Sigmoid colon (tissue), 7 donors: Measurements from ENCODE around the gene OR1N1. TPM values are rescaled to one million over a fixed set of nuclear protein-coding genes. Genes with fewer than 3 reads are reported as not detected.

Experiments used
- DNase-seq: peaks from one replicate; pipeline ENCODE4 v3.0.0-alpha.2; 2019
- H3K27ac ChIP-seq, 4 donors: fragments of 200-600 bp; sonication (generic); one replicate each; pipeline ENCODE4 v1.5.1; 2016 to 2019; ENCODE audit warnings: mild to moderate bottlenecking in 1 of 4
- H3K27me3 ChIP-seq, 3 donors: fragments of 200-600 bp; sonication (generic); one replicate each; pipeline ENCODE4 v1.5.1; 2019; ENCODE audit warnings: mild to moderate bottlenecking in 1 of 3
- H3K36me3 ChIP-seq, 4 donors: fragments of 200-600 bp; sonication (generic); one replicate each; pipeline ENCODE4 v1.5.1; 2016 to 2019
- H3K4me1 ChIP-seq, 4 donors: fragments of 200-600 bp; sonication (generic); one replicate each; pipeline ENCODE4 v1.5.1; 2017 to 2019
- H3K4me3 ChIP-seq, 4 donors: fragments of 200-600 bp; sonication (generic); one replicate each; pipeline ENCODE4 v1.5.1; 2017 to 2019; ENCODE audit warnings: mild to moderate bottlenecking in 2 of 4, moderate library complexity in 1 of 4
- H3K9me3 ChIP-seq, 4 donors: fragments of 200-600 bp in 3 of 4; sonication (generic) in 3 of 4; one replicate each; pipeline versions ENCODE4 v1.5.1 to v1.6.1; 2013 to 2019
- CTCF ChIP-seq, 4 experiments: fragments of 450-650 bp in 3 of 4; fragments of 200-600 bp in 1 of 4; IDR thresholded peaks; one replicate each; pipeline ENCODE4 v1.5.1; 2016 to 2019; ENCODE audit warnings: antibody characterized with exemption in 4 of 4, mild to moderate bottlenecking in 3 of 4, moderate library complexity in 2 of 4
- EP300 ChIP-seq, 4 donors: sonication (generic); formaldehyde crosslinking; IDR thresholded peaks; one replicate each; pipeline ENCODE4 v1.6.1; 2017; ENCODE audit warnings: antibody characterized with exemption in 4 of 4
- POLR2AphosphoS5 ChIP-seq, 4 donors: sonication (generic); formaldehyde crosslinking; IDR thresholded peaks; one replicate each; pipeline ENCODE4 v1.6.1; 2017; ENCODE audit warnings: antibody characterized with exemption in 4 of 4
- WGBS, 2 donors: extraction: QIAGEN DNeasy Blood & Tissue Kit; methylation state at CpG; one replicate each; pipeline ENCODE4 v1.1.7; 2013; 5-methylcytosine and 5-hydroxymethylcytosine counted together
- intact Hi-C: fragments of 100-400 bp; cut with DNase I; formaldehyde crosslinking; loops from one replicate; pipeline ENCODE4 v1.15.1; 2023
- polyA plus RNA-seq, 3 donors: library from polyadenylated mRNA; stranded (reverse); fragments of 200-250 nt; gene quantifications; one replicate each; pipeline ENCODE4 v1.2.3, GENCODE V29; 2013
- total RNA-seq, 4 donors: library from RNA; depleted of rRNA; stranded (reverse); fragments of >200 nt; gene quantifications; one replicate each; pipeline ENCODE4 v1.1.0, GENCODE V29; 2016
- donor health status: healthy with polysubstance abuse.
- donor health status: Bipolar disorder and iron deficiency.
- donor health status: healthy.

Gene OR1N1
- total and polyA plus RNA-seq, 7 donors, result not detected

- Histone ChIP-seq H3K9me3 (no peaks in the 10 kb centered on the region), H3K4me1 (no peaks in the 10 kb centered on the region), H3K4me3 (no peak within 1 kb of the TSS), H3K27ac (no peak within 1 kb of the TSS), H3K36me3 (no peaks in the 10 kb centered on the region), H3K27me3 (no peaks in the 10 kb centered on the region)
- WGBS, 2 donors, result 90% methylated on average over 6 of the region's 6 CpGs
- DNase-seq, result no peak
- intact Hi-C loops, result no loop called here
- no peak for TF ChIP-seq POLR2AphosphoS5 (IDR thresholded peaks at IDR 0.05)
- TF ChIP-seq CTCF (IDR thresholded peaks at IDR 0.05), result no peak
- TF ChIP-seq EP300 (IDR thresholded peaks at IDR 0.05), result no peak
Measured at GRCh38 chr9:122477826-122478225, 49.3 kb downstream of the OR1N1 start, which contains the start of gene OR1J1. TSS of gene OR1J1 (minus strand) at chr9:122477926. CDS start at chr9:122477926, 0 bp downstream.

GRCh38 chr9:122477346-122477745, 49.7 kb downstream of the OR1N1 start:
- Histone ChIP-seq H3K4me1 (peaks cover 0 to under 1% (median 0%) of the 10 kb centered on the region in 4 donors), H3K9me3 (no peaks in the 10 kb centered on the region), H3K27ac (no peak overlapping the region), H3K36me3 (no peaks in the 10 kb centered on the region), H3K4me3 (no peak overlapping the region), H3K27me3 (no peaks in the 10 kb centered on the region)
- intact Hi-C loops, result no loop called here
- 86 to 87% methylated on average over 3 of the region's 3 CpGs for WGBS, 2 donors
- no peak for DNase-seq
- TF ChIP-seq POLR2AphosphoS5 (IDR thresholded peaks at IDR 0.05) (no peak), EP300 (IDR thresholded peaks at IDR 0.05) (no peak), CTCF (IDR thresholded peaks at IDR 0.05) (no peak)

Other genes starting within 250 kb of the OR1N1 start
- 100 to 1,000 TPM in 2 of 4 donors, 10 to 100 TPM in 2; 72.6 to 150 (median 121) TPM for gene PTGS1, start 156.3 kb downstream of the OR1N1 start, total RNA-seq
- 10 to 100 TPM in 1 of 3 donors, 1 to 10 TPM in 2; 3.0 to 10.8 (median 4.2) TPM for gene PTGS1, start 156.3 kb downstream of the OR1N1 start, polyA plus RNA-seq
- not detected for gene OR1J1, start 49.4 kb downstream of the OR1N1 start, total RNA-seq
- not detected for gene OR1J1, start 49.4 kb downstream of the OR1N1 start, polyA plus RNA-seq
- gene OR1J2, start 16.5 kb downstream of the OR1N1 start, total RNA-seq, result under 1 TPM in 1 of 4 donors, not detected in 3; 0.68 TPM
- gene OR1J2, start 16.5 kb downstream of the OR1N1 start, polyA plus RNA-seq, result not detected
- not detected for gene OR1J4, start 8.2 kb downstream of the OR1N1 start, total RNA-seq
- not detected for gene OR1J4, start 8.2 kb downstream of the OR1N1 start, polyA plus RNA-seq
- not detected for gene OR1N2, start 25.8 kb upstream of the OR1N1 start, total RNA-seq
- gene OR1N2, start 25.8 kb upstream of the OR1N1 start, polyA plus RNA-seq, result not detected
- under 1 TPM in 1 of 4 donors, not detected in 3; 0.33 TPM for gene OR1L8, start 56.1 kb upstream of the OR1N1 start, total RNA-seq
- gene OR1L8, start 56.1 kb upstream of the OR1N1 start, polyA plus RNA-seq, result not detected
- not detected for gene OR1Q1, start 87.4 kb upstream of the OR1N1 start, total RNA-seq
- gene OR1Q1, start 87.4 kb upstream of the OR1N1 start, polyA plus RNA-seq, result not detected
- gene OR1B1, start 130.3 kb upstream of the OR1N1 start, total RNA-seq, result not detected
- not detected for gene OR1B1, start 130.3 kb upstream of the OR1N1 start, polyA plus RNA-seq
- gene OR1L1, start 134.4 kb upstream of the OR1N1 start, total RNA-seq, result not detected
- gene OR1L1, start 134.4 kb upstream of the OR1N1 start, polyA plus RNA-seq, result not detected
- gene OR1L3, start 147.8 kb upstream of the OR1N1 start, total RNA-seq, result not detected
- gene OR1L3, start 147.8 kb upstream of the OR1N1 start, polyA plus RNA-seq, result not detected
- gene OR1L4, start 196.7 kb upstream of the OR1N1 start, total RNA-seq, result not detected
- gene OR1L4, start 196.7 kb upstream of the OR1N1 start, polyA plus RNA-seq, result not detected
- not detected for gene OR1L6, start 215.0 kb upstream of the OR1N1 start, total RNA-seq
- gene OR1L6, start 215.0 kb upstream of the OR1N1 start, polyA plus RNA-seq, result not detected